ENCODE results near the gene AK8.
"Not testable (repeated sequence)": the region's sequence is repeated elsewhere in the genome, so short reads cannot be mapped to it uniquely, and the experiment has no call there.

Gene AK8

DNA sequence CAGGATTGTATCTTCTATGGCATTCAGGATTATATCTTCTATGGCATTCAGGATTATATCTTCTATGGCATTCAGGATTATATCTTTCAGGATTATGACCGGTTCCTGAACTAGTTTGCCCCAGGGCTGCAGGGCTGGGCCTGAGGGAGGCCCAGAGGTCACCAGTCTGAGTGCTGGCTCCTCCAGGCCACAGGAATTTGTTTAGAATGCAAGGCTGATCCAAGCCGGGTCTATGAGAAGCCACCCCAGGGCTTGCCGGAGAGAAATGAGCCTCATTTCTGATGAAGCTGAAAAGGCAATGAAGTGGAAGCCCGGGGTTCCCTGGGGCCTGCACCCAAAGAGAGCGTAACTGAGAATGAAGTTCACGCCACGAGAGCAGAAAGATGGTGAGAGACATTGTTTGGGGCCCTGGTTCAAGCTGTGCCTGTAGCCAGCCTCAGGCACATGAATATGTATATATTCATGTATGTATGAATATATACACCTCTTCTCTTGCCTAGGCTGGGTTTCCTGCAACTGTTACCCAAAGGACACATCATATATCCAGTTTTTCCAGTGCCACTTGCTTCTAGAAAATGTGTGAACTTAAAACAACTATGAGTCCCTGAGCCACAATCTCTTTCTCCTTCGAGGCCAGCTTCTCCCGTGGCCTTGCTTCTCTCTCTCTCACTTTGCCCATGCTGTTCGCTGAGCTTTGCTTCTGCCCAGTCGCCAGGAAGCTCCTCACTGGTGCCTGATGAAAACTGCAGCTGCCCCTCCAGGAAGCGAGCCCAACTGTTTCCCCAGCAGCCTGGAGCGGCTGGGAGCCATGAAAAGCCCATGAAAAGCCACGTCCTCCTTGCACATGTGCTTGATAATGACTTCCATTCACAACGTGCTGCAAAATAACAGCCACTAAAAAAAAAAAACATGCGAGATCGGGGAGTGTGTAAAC, 145.5 kb downstream of the AK8 start:
- ATAC-seq (replicated peaks) (no peak), DNase-seq (no peak)
- Mint-ChIP-seq H3K4me1 (ENCODE audit: low read depth in 2 of 2) (no peaks in the 10 kb centered on the region), H3K4me3 (no peak overlapping the region), H3K27me3 (peaks cover 40 to 78% of the 10 kb centered on the region in 2 donors), H3K27ac (no peak overlapping the region), H3K9me3 (no peaks in the 10 kb centered on the region), H3K36me3 (ENCODE audit: insufficient read depth) (no peaks in the 10 kb centered on the region)

DNA sequence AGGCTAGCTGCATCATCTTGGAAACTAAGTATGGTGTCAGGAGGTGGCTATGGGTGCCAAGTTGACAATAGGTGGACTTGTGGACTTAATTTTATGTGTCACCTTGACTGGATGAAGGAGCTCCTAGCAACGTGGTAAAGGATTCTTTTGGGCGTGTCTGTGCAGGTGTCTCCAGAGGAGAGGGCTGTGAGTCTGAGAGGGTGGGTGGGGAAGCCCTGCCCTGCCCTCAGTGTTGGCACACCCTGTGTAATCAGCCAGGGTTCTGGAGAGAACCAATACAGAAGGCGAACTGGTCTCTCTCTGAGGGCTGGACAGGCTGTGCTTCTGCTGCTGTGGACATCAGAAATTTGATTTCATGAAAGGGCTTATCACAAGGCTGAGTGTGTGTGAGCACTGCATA, 146.9 kb downstream of the AK8 start:
- Mint-ChIP-seq H3K9me3 (no peaks in the 10 kb centered on the region), H3K27me3 (peaks cover 52 to 91% of the 10 kb centered on the region in 2 donors), H3K4me3 (no peak overlapping the region), H3K4me1 (ENCODE audit: low read depth in 2 of 2) (no peaks in the 10 kb centered on the region), H3K36me3 (ENCODE audit: insufficient read depth) (no peaks in the 10 kb centered on the region), H3K27ac (no peak overlapping the region)
- DNase-seq (no peak), ATAC-seq (replicated peaks) (no peak)

- Mint-ChIP-seq H3K27ac (no peak overlapping the region), H3K9me3 (no peaks in the 10 kb centered on the region), H3K36me3 (ENCODE audit: insufficient read depth) (no peaks in the 10 kb centered on the region), H3K27me3 (peaks cover 53 to 98% of the 10 kb centered on the region in 2 donors), H3K4me3 (no peak overlapping the region), H3K4me1 (ENCODE audit: low read depth in 2 of 2) (no peaks in the 10 kb centered on the region)
- ATAC-seq (replicated peaks) (no peak), DNase-seq (no peak)
Measured at GRCh38 chr9:132730054-132731033, 147.7 kb downstream of the AK8 start.

DNA sequence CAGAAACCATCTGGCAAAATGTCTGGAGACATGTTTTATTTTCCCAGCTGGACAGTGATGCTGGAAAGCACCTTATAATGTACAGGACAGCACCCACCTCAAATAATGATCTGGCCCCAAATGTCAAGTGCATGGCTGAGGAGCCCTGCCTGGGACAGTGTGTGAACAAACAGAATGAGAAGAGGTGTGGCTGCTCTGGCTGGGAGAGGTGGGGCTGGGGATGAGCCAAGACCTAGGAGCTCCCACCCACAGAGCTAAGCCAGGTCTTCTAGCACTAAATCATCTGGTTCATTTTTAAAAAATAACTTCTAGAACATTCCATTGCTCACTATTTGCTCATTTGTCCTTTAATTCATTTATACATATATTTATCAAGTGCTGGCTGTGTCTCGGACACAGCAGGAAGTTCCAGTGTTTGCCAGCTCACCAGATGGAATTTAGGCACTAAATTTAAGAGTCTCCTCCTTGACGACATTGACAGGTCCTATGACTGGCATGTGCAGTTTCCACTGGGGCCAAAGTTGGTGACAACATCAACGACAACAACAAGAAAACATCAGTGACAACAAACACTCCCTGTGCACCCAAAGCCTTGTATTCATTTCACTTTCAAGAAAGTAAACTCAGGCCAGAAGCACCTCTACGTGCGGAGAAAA, 148.7 kb downstream of the AK8 start:
- H3K4me1 Mint-ChIP-seq (ENCODE audit: low read depth in 2 of 2), result no peaks in the 10 kb centered on the region

DNA sequence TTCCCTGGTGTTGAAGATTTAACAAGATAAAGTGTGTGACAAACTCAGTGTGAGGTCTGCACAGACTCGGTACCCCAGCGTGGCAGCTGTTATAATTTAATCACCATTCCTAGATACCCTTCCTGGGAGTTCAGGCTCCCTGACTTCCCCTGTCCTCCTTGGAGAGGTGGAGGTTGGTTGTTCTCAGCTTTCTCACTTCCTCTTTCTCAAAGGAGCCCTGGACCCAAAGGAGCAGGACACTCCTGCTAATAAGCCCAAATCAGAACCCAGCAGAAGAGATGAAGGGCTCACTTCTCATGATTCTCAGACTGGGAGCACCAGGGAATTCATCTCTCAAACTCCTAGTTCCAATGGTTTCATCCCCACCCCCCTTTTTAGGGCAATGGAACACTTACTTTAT, 149.6 kb downstream of the AK8 start:
- Mint-ChIP-seq H3K4me3 (no peak overlapping the region), H3K4me1 (ENCODE audit: low read depth in 2 of 2) (no peaks in the 10 kb centered on the region), H3K36me3 (ENCODE audit: insufficient read depth) (no peaks in the 10 kb centered on the region), H3K27me3 (peaks cover 57 to 93% of the 10 kb centered on the region in 2 donors), H3K9me3 (no peaks in the 10 kb centered on the region), H3K27ac (no peak overlapping the region)
- ATAC-seq (replicated peaks), result no peak
- no peak for DNase-seq

More for the DNA sequence above, 148.7 kb downstream of the AK8 start:
- Mint-ChIP-seq H3K27me3 (peaks cover 53 to 90% of the 10 kb centered on the region in 2 donors), H3K27ac (no peak overlapping the region), H3K4me3 (no peak overlapping the region), H3K9me3 (no peaks in the 10 kb centered on the region), H3K36me3 (ENCODE audit: insufficient read depth) (no peaks in the 10 kb centered on the region)
- no peak for DNase-seq
- no peak for ATAC-seq (replicated peaks)

DNA sequence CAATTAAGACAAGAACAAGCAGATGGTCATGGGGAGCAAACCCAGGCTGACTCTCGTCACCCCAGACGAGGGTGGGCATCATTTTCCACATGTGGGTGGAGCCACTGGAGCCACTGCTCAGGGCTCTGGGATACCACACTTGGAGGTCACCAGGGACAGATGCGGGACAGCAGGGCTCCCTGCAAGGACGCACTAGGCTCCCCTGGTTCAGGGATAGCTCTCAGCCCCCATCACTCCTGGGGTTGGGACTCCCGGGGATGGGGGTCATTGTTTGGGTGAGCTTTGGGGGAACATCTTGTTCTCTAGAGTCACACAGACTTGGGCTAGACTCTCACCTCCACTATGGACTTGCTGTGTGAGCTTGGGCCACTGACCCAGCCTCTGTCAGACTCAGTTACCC, 150.0 kb downstream of the AK8 start:
- Mint-ChIP-seq H3K4me1 (ENCODE audit: low read depth in 2 of 2) (no peaks in the 10 kb centered on the region), H3K36me3 (ENCODE audit: insufficient read depth) (no peaks in the 10 kb centered on the region), H3K4me3 (no peak overlapping the region), H3K27ac (no peak overlapping the region), H3K9me3 (no peaks in the 10 kb centered on the region), H3K27me3 (peaks cover 57 to 93% of the 10 kb centered on the region in 2 donors)
- DNase-seq (no peak), ATAC-seq (replicated peaks) (no peak)

DNA sequence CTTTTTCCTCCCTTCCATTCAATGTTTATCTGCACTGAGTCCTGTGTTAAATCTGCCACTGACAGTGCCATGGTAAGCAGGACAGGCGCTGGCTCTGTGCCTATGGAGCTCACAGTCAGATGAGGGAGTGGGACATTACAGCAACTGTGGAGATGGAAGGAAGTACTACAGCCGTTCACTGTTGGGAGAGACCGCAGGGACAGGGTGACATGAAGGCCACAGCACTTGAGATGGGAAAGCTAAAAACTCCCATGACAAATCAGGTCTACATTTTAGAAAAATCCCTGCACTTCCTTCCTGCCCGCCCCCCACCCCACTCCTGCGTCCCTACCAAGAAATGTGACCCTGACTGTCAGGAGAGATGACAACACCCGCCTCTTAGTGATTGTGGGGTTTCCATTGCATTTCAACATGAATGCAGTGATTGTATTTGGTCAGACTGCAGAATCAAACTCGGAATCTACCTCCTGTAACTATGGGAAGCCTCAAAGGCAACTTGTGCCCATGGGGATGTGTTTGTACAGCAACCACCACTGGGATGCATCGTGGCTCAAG, 151.4 kb downstream of the AK8 start:
- ATAC-seq (replicated peaks), result no peak
- H3K4me3 Mint-ChIP-seq, result no peak overlapping the region
- H3K9me3 Mint-ChIP-seq, result no peaks in the 10 kb centered on the region
- peaks cover 56 to 84% of the 10 kb centered on the region in 2 donors for H3K27me3 Mint-ChIP-seq
- no peak for DNase-seq
- H3K4me1 Mint-ChIP-seq (ENCODE audit: low read depth in 2 of 2), result no peaks in the 10 kb centered on the region
- no peaks in the 10 kb centered on the region for H3K36me3 Mint-ChIP-seq (ENCODE audit: insufficient read depth)
- H3K27ac Mint-ChIP-seq, result no peak overlapping the region

DNA sequence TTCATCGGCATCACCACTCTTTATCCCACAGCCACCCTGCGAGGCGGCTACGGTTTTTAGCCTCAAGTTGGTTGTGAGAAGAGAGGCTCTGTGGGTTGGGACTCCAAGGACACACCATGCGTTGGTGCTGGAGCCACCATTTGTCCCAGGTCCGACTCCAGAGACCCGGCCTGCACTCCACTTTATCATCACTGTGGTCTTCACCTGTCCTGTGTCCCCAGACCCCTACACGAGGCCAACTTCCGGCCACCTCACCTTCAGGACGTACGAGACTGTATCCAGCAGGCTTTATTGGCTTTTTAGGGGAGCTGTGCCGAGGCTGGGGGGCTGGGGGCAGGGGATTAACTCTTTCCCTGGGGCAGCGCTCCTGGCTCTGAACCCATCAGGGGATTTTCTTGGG, 152.8 kb downstream of the AK8 start:
- Mint-ChIP-seq H3K4me3 (no peak overlapping the region), H3K27ac (no peak overlapping the region), H3K4me1 (ENCODE audit: low read depth in 2 of 2) (no peaks in the 10 kb centered on the region), H3K36me3 (ENCODE audit: insufficient read depth) (no peaks in the 10 kb centered on the region), H3K27me3 (peaks cover 43 to 70% of the 10 kb centered on the region in 2 donors), H3K9me3 (no peaks in the 10 kb centered on the region)
- no peak for DNase-seq
- ATAC-seq (replicated peaks), result no peak

DNA sequence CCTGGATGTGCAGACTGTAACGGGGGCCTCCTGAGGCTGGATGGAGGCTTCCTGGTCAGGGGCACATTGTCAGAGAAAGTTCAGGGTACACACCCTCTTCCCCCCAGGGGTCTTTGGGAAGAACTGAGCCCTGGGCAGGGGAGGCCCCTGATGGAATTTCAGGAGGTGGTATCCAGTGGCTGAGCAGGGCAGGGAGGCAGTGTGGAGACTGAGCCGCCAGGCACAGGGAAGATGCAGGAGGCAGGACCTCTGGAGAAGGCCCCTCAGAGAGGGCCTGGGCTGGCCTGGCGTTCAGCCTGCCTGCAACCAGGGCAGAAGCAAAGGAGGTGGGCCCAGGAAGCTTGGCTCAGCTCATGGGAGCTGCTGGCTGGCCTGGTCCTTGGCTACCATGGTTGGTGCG, 154.3 kb downstream of the AK8 start:
- no peaks in the 10 kb centered on the region for H3K4me1 Mint-ChIP-seq (ENCODE audit: low read depth in 2 of 2)
- ATAC-seq (replicated peaks) (no peak), DNase-seq (no peak)
- H3K27me3 Mint-ChIP-seq, result peaks cover 42 to 65% of the 10 kb centered on the region in 2 donors
- H3K9me3 Mint-ChIP-seq, result no peaks in the 10 kb centered on the region
- no peak overlapping the region for H3K4me3 Mint-ChIP-seq
- H3K36me3 Mint-ChIP-seq (ENCODE audit: insufficient read depth), result no peaks in the 10 kb centered on the region
- H3K27ac Mint-ChIP-seq, result no peak overlapping the region

- H3K4me3 Mint-ChIP-seq, result no peak overlapping the region
- H3K4me1 Mint-ChIP-seq (ENCODE audit: low read depth in 2 of 2), result no peaks in the 10 kb centered on the region
- H3K27ac Mint-ChIP-seq, result no peak overlapping the region
- H3K9me3 Mint-ChIP-seq, result no peaks in the 10 kb centered on the region
- ATAC-seq (replicated peaks) (no peak), DNase-seq (no peak)
- no peaks in the 10 kb centered on the region for H3K36me3 Mint-ChIP-seq (ENCODE audit: insufficient read depth)
- peaks cover 47 to 65% of the 10 kb centered on the region in 2 donors for H3K27me3 Mint-ChIP-seq
Measured at GRCh38 chr9:132722564-132723065, 155.5 kb downstream of the AK8 start.

DNA sequence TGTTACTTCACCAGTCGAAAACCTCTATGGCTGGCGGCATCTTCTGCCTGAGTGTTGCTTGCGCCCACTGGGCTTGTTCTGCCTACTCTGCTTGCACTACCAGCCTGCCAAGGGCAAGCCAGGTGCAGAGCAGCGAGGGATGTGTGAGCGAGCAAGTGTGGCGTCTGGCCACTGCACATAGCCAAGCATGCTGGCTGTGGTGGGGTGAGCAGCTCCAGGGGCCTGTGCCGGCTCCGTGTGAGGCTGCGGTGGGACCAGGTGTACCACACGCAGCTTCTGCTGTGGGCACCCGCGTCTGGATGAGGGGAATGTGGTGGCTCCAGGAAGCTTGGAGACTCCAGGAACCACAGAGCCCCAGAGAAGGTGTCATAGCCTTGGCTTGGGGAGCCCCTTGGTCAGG, 156.4 kb downstream of the AK8 start:
- no peaks in the 10 kb centered on the region for H3K36me3 Mint-ChIP-seq (ENCODE audit: insufficient read depth)
- H3K4me1 Mint-ChIP-seq (ENCODE audit: low read depth in 2 of 2), result no peaks in the 10 kb centered on the region
- H3K27ac Mint-ChIP-seq, result no peak overlapping the region
- peaks cover 39 to 65% of the 10 kb centered on the region in 2 donors for H3K27me3 Mint-ChIP-seq
- ATAC-seq (replicated peaks), result no peak
- no peak for DNase-seq
- no peak overlapping the region for H3K4me3 Mint-ChIP-seq
- no peaks in the 10 kb centered on the region for H3K9me3 Mint-ChIP-seq

GRCh38 chr9:132718381-132718928, 159.6 kb downstream of the AK8 start:
- not testable (repeated sequence) for DNase-seq; H3K9me3 Mint-ChIP-seq; H3K4me3 Mint-ChIP-seq; ATAC-seq (replicated peaks); H3K4me1 Mint-ChIP-seq (ENCODE audit: low read depth in 2 of 2); H3K36me3 Mint-ChIP-seq (ENCODE audit: insufficient read depth)
- peak overlapping the region in 1 of 2 donors; percentile 59 for H3K27ac Mint-ChIP-seq
- H3K27me3 Mint-ChIP-seq, result peaks cover 28 to 57% of the 10 kb centered on the region in 2 donors

All from effector memory CD8-positive, alpha-beta T cell (primary cell).